ENCODE results near the gene ACTMAP. TPM values are rescaled to one million over a fixed set of nuclear protein-coding genes. Genes with fewer than 3 reads are reported as not detected.
A peak's percentile ranks its signal among the peaks of the same experiment; 100 is the strongest.

Gene ACTMAP
- total RNA-seq, 1 donor from 2014 or later, result 9.6 TPM

DNA sequence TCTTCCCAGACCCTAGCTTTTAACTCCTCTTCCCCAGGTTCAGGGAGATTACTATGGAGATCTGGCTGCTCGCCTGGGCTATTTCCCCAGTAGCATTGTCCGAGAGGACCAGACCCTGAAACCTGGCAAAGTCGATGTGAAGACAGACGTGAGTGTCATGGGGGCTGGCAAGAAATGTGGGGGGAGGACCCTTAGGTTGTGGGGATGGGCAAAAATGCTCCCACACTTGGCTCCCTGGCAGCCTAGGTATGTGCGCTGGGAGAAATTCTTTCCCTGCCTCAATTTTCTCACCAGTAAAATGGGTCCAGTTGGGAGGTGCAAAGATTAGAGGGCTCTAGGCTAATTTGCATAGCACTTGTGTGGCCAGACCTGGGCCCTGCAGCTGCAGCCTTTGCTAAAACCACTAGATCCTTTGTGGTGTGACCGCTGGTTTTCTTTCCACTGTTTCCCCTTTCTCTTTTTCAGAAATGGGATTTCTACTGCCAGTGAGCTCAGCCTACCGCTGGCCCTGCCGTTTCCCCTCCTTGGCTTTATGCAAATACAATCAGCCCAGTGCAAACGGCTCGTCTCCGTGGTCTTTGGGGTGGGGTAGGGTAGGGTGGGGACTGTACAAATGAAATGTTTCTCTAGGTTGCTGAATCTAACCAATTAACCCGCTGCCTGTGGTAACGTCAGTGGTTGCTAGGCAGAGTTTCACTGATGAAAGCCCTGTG, 26.8 kb upstream of the ACTMAP start:
- Histone ChIP-seq H3K9ac (ENCODE audit: low read length) (peak overlapping the region; percentile 91), H3K27me3 (ENCODE audit: insufficient read depth, low read length) (no peaks in the 10 kb centered on the region), H3K79me2 (ENCODE audit: insufficient read depth, low read length) (no peaks in the 10 kb centered on the region), H3K4me1 (ENCODE audit: insufficient read depth, low read length) (peaks cover 22% of the 10 kb centered on the region), H3K27ac (ENCODE audit: low read depth, low read length) (peak overlapping the region; percentile 96), H4K20me1 (ENCODE audit: insufficient read depth, low read length) (peaks cover 2% of the 10 kb centered on the region), H2AFZ (ENCODE audit: low read depth, low read length) (peak overlapping the region; percentile 93), H3K36me3 (ENCODE audit: insufficient read depth, low read length) (no peaks in the 10 kb centered on the region), H3K9me3 (ENCODE audit: insufficient read depth, low read depth, low read length) (no peaks in the 10 kb centered on the region), H3K4me2 (ENCODE audit: low read length) (peak overlapping the region; percentile 99), H3K4me3 (ENCODE audit: insufficient read depth, low read depth, low read length) (peak overlapping the region; percentile 81)
- H3K27me3 Mint-ChIP-seq (ENCODE audit: low read depth, unreplicated experiment), result no peaks in the 10 kb centered on the region
- peak; percentile 81 for DNase-seq (ENCODE audit: low read depth)
- peak overlapping the region; percentile 89 for H3K4me3 Mint-ChIP-seq (ENCODE audit: unreplicated experiment)
- H3K27ac Mint-ChIP-seq (ENCODE audit: unreplicated experiment), result peak overlapping the region; percentile 98
- H3K36me3 Mint-ChIP-seq (ENCODE audit: low read depth, unreplicated experiment), result peaks cover 5% of the 10 kb centered on the region
- TF ChIP-seq, protein P1, sequence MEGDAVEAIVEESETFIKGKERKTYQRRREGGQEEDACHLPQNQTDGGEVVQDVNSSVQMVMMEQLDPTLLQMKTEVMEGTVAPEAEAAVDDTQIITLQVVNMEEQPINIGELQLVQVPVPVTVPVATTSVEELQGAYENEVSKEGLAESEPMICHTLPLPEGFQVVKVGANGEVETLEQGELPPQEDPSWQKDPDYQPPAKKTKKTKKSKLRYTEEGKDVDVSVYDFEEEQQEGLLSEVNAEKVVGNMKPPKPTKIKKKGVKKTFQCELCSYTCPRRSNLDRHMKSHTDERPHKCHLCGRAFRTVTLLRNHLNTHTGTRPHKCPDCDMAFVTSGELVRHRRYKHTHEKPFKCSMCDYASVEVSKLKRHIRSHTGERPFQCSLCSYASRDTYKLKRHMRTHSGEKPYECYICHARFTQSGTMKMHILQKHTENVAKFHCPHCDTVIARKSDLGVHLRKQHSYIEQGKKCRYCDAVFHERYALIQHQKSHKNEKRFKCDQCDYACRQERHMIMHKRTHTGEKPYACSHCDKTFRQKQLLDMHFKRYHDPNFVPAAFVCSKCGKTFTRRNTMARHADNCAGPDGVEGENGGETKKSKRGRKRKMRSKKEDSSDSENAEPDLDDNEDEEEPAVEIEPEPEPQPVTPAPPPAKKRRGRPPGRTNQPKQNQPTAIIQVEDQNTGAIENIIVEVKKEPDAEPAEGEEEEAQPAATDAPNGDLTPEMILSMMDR (IDR thresholded peaks at IDR 0.05; ENCODE audit: insufficient read depth, low read depth, low read length), result no peak
- no peak for TF ChIP-seq EZH2 (IDR thresholded peaks at IDR 0.05; ENCODE audit: insufficient read depth, low read length)
- FAIRE-seq, result no peak
- no peaks in the 10 kb centered on the region for H3K9me3 Mint-ChIP-seq (ENCODE audit: unreplicated experiment)
- H3K4me1 Mint-ChIP-seq (ENCODE audit: low read depth, unreplicated experiment), result peaks cover 10% of the 10 kb centered on the region

DNA sequence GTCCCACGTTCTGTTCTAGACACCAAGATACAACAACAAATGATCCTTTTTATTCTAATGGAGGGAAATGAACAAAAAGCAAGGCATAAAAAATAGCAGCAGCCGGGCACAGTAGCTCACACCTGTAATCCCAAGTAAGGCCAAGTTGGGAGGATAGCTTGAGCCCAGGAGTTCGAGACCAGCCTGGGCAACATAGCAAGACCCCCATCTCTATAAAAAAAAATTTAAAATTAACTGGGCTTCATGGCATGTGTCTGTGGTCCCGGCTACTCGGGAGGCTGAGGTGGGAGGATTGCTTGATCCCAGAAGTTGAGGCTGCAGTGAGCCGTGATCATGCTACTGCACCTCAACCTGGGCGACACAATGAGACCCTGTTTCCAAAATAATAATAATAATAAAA, 26.1 kb upstream of the ACTMAP start:
- FAIRE-seq, result no peak
- H3K27ac ChIP-seq (ENCODE audit: low read depth, low read length), result no peak overlapping the region
- Mint-ChIP-seq H3K36me3 (ENCODE audit: low read depth, unreplicated experiment) (peaks cover 8% of the 10 kb centered on the region), H3K9me3 (ENCODE audit: unreplicated experiment) (no peaks in the 10 kb centered on the region), H3K27me3 (ENCODE audit: low read depth, unreplicated experiment) (no peaks in the 10 kb centered on the region), H3K27ac (ENCODE audit: unreplicated experiment) (no peak overlapping the region), H3K4me3 (ENCODE audit: unreplicated experiment) (peak overlapping the region; percentile 68), H3K4me1 (ENCODE audit: low read depth, unreplicated experiment) (peaks cover 10% of the 10 kb centered on the region)
- H2AFZ ChIP-seq (ENCODE audit: low read depth, low read length), result no peak overlapping the region
- no peak overlapping the region for H3K9ac ChIP-seq (ENCODE audit: low read length)
- no peak overlapping the region for H3K4me2 ChIP-seq (ENCODE audit: low read length)
- peaks cover 22% of the 10 kb centered on the region for H3K4me1 ChIP-seq (ENCODE audit: insufficient read depth, low read length)
- H3K79me2 ChIP-seq (ENCODE audit: insufficient read depth, low read length), result no peaks in the 10 kb centered on the region
- TF ChIP-seq, protein P1 (IDR thresholded peaks at IDR 0.05; ENCODE audit: insufficient read depth, low read depth, low read length), result no peak
- TF ChIP-seq EZH2 (IDR thresholded peaks at IDR 0.05; ENCODE audit: insufficient read depth, low read length), result no peak
- no peaks in the 10 kb centered on the region for H3K9me3 ChIP-seq (ENCODE audit: insufficient read depth, low read depth, low read length)
- peaks cover 2% of the 10 kb centered on the region for H4K20me1 ChIP-seq (ENCODE audit: insufficient read depth, low read length)
- no peaks in the 10 kb centered on the region for H3K27me3 ChIP-seq (ENCODE audit: insufficient read depth, low read length)
- no peaks in the 10 kb centered on the region for H3K36me3 ChIP-seq (ENCODE audit: insufficient read depth, low read length)
- no peak overlapping the region for H3K4me3 ChIP-seq (ENCODE audit: insufficient read depth, low read depth, low read length)
- DNase-seq (ENCODE audit: low read depth), result no peak

DNA sequence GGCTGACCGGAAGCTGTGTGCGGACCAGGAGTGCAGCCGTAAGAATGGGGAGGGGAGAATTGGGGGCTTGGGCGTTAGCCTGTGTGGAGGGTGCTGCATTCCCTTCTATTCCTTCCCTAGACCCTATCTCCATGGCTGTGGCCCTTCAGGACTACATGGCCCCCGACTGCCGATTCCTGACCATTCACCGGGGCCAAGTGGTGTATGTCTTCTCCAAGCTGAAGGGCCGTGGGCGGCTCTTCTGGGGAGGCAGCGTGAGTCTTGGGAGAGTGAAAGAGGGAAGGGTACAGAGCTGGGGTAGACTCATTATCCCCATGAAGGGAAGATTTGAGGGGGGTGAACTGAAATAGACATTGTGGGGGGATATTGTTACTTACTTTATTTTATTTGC, 25.4 kb upstream of the ACTMAP start:
- Mint-ChIP-seq H3K27me3 (ENCODE audit: low read depth, unreplicated experiment) (no peaks in the 10 kb centered on the region), H3K4me3 (ENCODE audit: unreplicated experiment) (no peak overlapping the region), H3K27ac (ENCODE audit: unreplicated experiment) (peak overlapping the region; percentile 53), H3K36me3 (ENCODE audit: low read depth, unreplicated experiment) (peaks cover 13% of the 10 kb centered on the region), H3K4me1 (ENCODE audit: low read depth, unreplicated experiment) (peaks cover 10% of the 10 kb centered on the region), H3K9me3 (ENCODE audit: unreplicated experiment) (peaks cover 3% of the 10 kb centered on the region)
- TF ChIP-seq, protein P1 (IDR thresholded peaks at IDR 0.05; ENCODE audit: insufficient read depth, low read depth, low read length), result no peak
- no peak for TF ChIP-seq EZH2 (IDR thresholded peaks at IDR 0.05; ENCODE audit: insufficient read depth, low read length)
- Histone ChIP-seq H3K27ac (ENCODE audit: low read depth, low read length) (no peak overlapping the region), H3K9ac (ENCODE audit: low read length) (no peak overlapping the region), H3K27me3 (ENCODE audit: insufficient read depth, low read length) (no peaks in the 10 kb centered on the region), H3K79me2 (ENCODE audit: insufficient read depth, low read length) (no peaks in the 10 kb centered on the region), H3K4me3 (ENCODE audit: insufficient read depth, low read depth, low read length) (no peak overlapping the region), H4K20me1 (ENCODE audit: insufficient read depth, low read length) (peaks cover 2% of the 10 kb centered on the region), H3K4me1 (ENCODE audit: insufficient read depth, low read length) (peaks cover 22% of the 10 kb centered on the region), H2AFZ (ENCODE audit: low read depth, low read length) (no peak overlapping the region), H3K9me3 (ENCODE audit: insufficient read depth, low read depth, low read length) (no peaks in the 10 kb centered on the region), H3K4me2 (ENCODE audit: low read length) (no peak overlapping the region), H3K36me3 (ENCODE audit: insufficient read depth, low read length) (no peaks in the 10 kb centered on the region)
- FAIRE-seq, result no peak
- DNase-seq (ENCODE audit: low read depth), result no peak

Measured in astrocyte (in vitro differentiated cells and primary cell).